Chondrocyte (in vitro differentiated cells): ENCODE results near the gene RPL37A. TPM values are rescaled to one million over a fixed set of nuclear protein-coding genes. Genes with fewer than 3 reads are reported as not detected.

Experiments
- DNase-seq: peaks from one replicate; pipeline ENCODE4 v3.0.0; 2021; ENCODE audit warnings: mixed read lengths, low spot score
- H3K27ac Mint-ChIP-seq: one replicate; pipeline ENCODE4 v1.8.0; 2021; ENCODE audit warnings: mild to moderate bottlenecking, moderate library complexity, mixed read lengths; ENCODE audit not compliant: unreplicated experiment
- H3K27me3 Mint-ChIP-seq: 2 replicates; pipeline ENCODE4 v1.8.0; 2021; ENCODE audit warnings: low read depth, mixed read lengths
- H3K36me3 Mint-ChIP-seq: 2 replicates; pipeline ENCODE4 v1.8.0; 2021; ENCODE audit warnings: low read depth, mixed read lengths
- H3K4me1 Mint-ChIP-seq: 2 replicates; pipeline ENCODE4 v1.8.0; 2021; ENCODE audit warnings: low read depth, mild to moderate bottlenecking, mixed read lengths
- H3K4me3 Mint-ChIP-seq: one replicate; pipeline ENCODE4 v1.8.0; 2021; ENCODE audit warnings: mild to moderate bottlenecking, moderate library complexity, mixed read lengths; ENCODE audit not compliant: unreplicated experiment
- H3K9me3 Mint-ChIP-seq: 2 replicates; pipeline ENCODE4 v1.8.0; 2021; ENCODE audit warnings: low read depth, mixed read lengths
- total RNA-seq: library from RNA; stranded (reverse); gene quantifications from 3 replicates; pipeline ENCODE4 v1.2.1, GENCODE V29; 2021
- TF ChIP-seq, protein P1 (sequence below): fragments of 200-600 bp; sonication (generic); IDR thresholded peaks from 2 replicates; pipeline ENCODE4 v1.5.0; 2021; ENCODE audit warnings: antibody characterized with exemption, mild to moderate bottlenecking, moderate library complexity

Gene RPL37A
- total RNA-seq, 1 donor from 2014 or later, result 2,049 TPM

- DNase-seq, result no peak
- Mint-ChIP-seq H3K27me3 (no peaks in the 10 kb centered on the region), H3K4me3 (no peak overlapping the region), H3K27ac (peak overlapping the region; percentile 66), H3K36me3 (no peaks in the 10 kb centered on the region), H3K4me1 (peaks cover 20% of the 10 kb centered on the region), H3K9me3 (peaks cover 4% of the 10 kb centered on the region)
- TF ChIP-seq, protein P1, sequence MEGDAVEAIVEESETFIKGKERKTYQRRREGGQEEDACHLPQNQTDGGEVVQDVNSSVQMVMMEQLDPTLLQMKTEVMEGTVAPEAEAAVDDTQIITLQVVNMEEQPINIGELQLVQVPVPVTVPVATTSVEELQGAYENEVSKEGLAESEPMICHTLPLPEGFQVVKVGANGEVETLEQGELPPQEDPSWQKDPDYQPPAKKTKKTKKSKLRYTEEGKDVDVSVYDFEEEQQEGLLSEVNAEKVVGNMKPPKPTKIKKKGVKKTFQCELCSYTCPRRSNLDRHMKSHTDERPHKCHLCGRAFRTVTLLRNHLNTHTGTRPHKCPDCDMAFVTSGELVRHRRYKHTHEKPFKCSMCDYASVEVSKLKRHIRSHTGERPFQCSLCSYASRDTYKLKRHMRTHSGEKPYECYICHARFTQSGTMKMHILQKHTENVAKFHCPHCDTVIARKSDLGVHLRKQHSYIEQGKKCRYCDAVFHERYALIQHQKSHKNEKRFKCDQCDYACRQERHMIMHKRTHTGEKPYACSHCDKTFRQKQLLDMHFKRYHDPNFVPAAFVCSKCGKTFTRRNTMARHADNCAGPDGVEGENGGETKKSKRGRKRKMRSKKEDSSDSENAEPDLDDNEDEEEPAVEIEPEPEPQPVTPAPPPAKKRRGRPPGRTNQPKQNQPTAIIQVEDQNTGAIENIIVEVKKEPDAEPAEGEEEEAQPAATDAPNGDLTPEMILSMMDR, result no peak
Measured at GRCh38 chr2:216525972-216526371, 27.3 kb downstream of the RPL37A start.

- no peak overlapping the region for H3K27ac Mint-ChIP-seq
- no peaks in the 10 kb centered on the region for H3K36me3 Mint-ChIP-seq
- no peak overlapping the region for H3K4me3 Mint-ChIP-seq
- peaks cover 20% of the 10 kb centered on the region for H3K4me1 Mint-ChIP-seq
- DNase-seq, result no peak
- peaks cover 4% of the 10 kb centered on the region for H3K9me3 Mint-ChIP-seq
- TF ChIP-seq, protein P1, result no peak
- H3K27me3 Mint-ChIP-seq, result no peaks in the 10 kb centered on the region
Measured at GRCh38 chr2:216526939-216527338, 28.3 kb downstream of the RPL37A start.

- H3K9me3 Mint-ChIP-seq, result peaks cover 4% of the 10 kb centered on the region
- TF ChIP-seq, protein P1, result no peak
- no peaks in the 10 kb centered on the region for H3K27me3 Mint-ChIP-seq
- no peak overlapping the region for H3K4me3 Mint-ChIP-seq
- no peak overlapping the region for H3K27ac Mint-ChIP-seq
- peaks cover 26% of the 10 kb centered on the region for H3K4me1 Mint-ChIP-seq
- DNase-seq, result no peak
- no peaks in the 10 kb centered on the region for H3K36me3 Mint-ChIP-seq
Measured at GRCh38 chr2:216527600-216527999, 29.0 kb downstream of the RPL37A start.

DNA sequence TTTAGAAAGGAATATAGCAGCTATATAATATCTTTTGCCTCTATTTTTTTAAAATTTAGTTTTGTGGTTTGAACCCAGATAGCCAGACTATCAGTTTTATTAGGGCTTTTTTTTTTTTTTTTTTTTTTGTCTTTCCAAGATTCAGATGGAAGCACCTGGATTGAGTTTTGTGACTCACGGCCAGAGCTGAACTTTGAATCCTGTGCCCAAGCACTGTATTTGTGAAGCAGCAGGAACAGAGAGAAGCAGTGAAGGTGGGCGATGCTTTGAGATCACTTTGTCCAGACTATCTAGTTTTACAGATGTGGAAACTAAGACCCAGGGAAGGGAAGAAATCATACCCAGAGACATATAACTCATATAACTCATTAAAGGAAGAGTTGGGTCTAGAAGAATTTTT is 33.9 kb downstream of the RPL37A start:
- no peak for DNase-seq
- no peak overlapping the region for H3K4me3 Mint-ChIP-seq
- no peaks in the 10 kb centered on the region for H3K9me3 Mint-ChIP-seq
- H3K27ac Mint-ChIP-seq, result peak overlapping the region; percentile 64
- no peaks in the 10 kb centered on the region for H3K27me3 Mint-ChIP-seq
- TF ChIP-seq, protein P1, result no peak
- no peaks in the 10 kb centered on the region for H3K36me3 Mint-ChIP-seq
- H3K4me1 Mint-ChIP-seq, result peaks cover 53% of the 10 kb centered on the region

DNA sequence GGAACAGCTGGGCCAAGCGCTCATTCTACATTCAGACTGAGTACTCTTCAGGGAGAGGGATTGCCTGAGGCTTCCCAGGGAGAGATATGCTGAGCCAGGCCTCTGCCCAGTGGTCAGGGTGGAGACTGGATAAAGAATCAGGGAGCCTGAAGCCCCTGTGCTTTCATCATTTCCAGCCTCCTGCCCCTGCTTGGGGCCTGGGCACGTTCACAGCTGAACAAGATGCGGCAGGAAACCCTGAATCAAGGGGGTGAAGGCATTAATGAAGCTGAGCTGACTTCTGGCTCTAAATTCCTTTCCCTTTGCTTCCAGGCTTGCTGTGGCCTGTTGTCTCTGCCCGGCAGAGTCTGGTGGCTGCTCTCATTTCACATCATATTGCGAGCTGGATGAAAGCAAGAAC is 35.0 kb downstream of the RPL37A start:
- peaks cover 52% of the 10 kb centered on the region for H3K4me1 Mint-ChIP-seq

More for the DNA sequence above, 35.0 kb downstream of the RPL37A start:
- H3K27me3 Mint-ChIP-seq, result no peaks in the 10 kb centered on the region
- H3K36me3 Mint-ChIP-seq, result no peaks in the 10 kb centered on the region
- no peak overlapping the region for H3K27ac Mint-ChIP-seq
- no peaks in the 10 kb centered on the region for H3K9me3 Mint-ChIP-seq
- TF ChIP-seq, protein P1, result no peak
- no peak overlapping the region for H3K4me3 Mint-ChIP-seq
- no peak for DNase-seq
